Keratinocyte (primary cell): Measurements from ENCODE around the gene RAB21. TPM values are rescaled to one million over a fixed set of nuclear protein-coding genes. Genes with fewer than 3 reads are reported as not detected.

Source experiments
- DNase-seq: peaks from one replicate; pipeline ENCODE4 v3.0.0-alpha.2; 2011; ENCODE audit warnings: low read depth, missing footprints, low spot score
- FAIRE-seq: peaks from 2 replicates; lab custom pipeline; 2011; peaks lifted over from hg19 to GRCh38; lab: Jason Lieb, UNC
- H2AFZ ChIP-seq: 2 replicates; pipeline ENCODE4 v1.6.0; 2012; ENCODE audit warnings: low read length, control low read depth, inconsistent platforms; ENCODE audit not compliant: control insufficient read depth
- H3K27ac ChIP-seq: 2 replicates; pipeline ENCODE4 v1.5.1; 2011; ENCODE audit warnings: low read length; ENCODE audit not compliant: control insufficient read depth, insufficient read depth
- H3K27me3 ChIP-seq: 3 replicates; pipeline ENCODE4 v1.6.0; 2011; ENCODE audit warnings: low read length; ENCODE audit not compliant: control insufficient read depth, insufficient read depth; ENCODE audit errors: extremely low read depth
- H3K36me3 ChIP-seq, 2 experiments: 2 replicates in 1 of 2; 3 replicates in 1 of 2; pipeline ENCODE4 v1.5.1; 2011; ENCODE audit warnings: low read length in 2 of 2, mild to moderate bottlenecking in 1 of 2; ENCODE audit not compliant: control insufficient read depth in 2 of 2, insufficient read depth in 2 of 2; ENCODE audit errors: extremely low read depth in 1 of 2
- H3K4me1 ChIP-seq: 3 replicates; pipeline ENCODE4 v1.5.1; 2011; ENCODE audit warnings: low read length; ENCODE audit not compliant: control insufficient read depth, insufficient read depth; ENCODE audit errors: extremely low read depth
- H3K4me2 ChIP-seq: 3 replicates; pipeline ENCODE4 v1.6.0; 2011; ENCODE audit warnings: low read depth, low read length; ENCODE audit not compliant: control insufficient read depth, insufficient read depth; ENCODE audit errors: extremely low read depth
- H3K4me3 ChIP-seq, 3 experiments: fragments of 200-600 bp in 1 of 3; sonication (generic) in 1 of 3; 2 replicates in 2 of 3; 3 replicates in 1 of 3; pipeline ENCODE4 v1.5.1; 2011 to 2016; ENCODE audit warnings: low read length in 3 of 3, mild to moderate bottlenecking in 3 of 3, control low read depth in 2 of 3, inconsistent platforms in 1 of 3, low read depth in 1 of 3, mixed read lengths in 1 of 3, mixed run types in 1 of 3, moderate library complexity in 1 of 3; ENCODE audit not compliant: control insufficient read depth in 2 of 3, insufficient read depth in 2 of 3; ENCODE audit errors: extremely low read depth in 1 of 3
- H3K79me2 ChIP-seq: 2 replicates; pipeline ENCODE4 v1.6.0; 2012; ENCODE audit warnings: low read length; ENCODE audit not compliant: control insufficient read depth, insufficient read depth
- H3K9ac ChIP-seq: 3 replicates; pipeline ENCODE4 v1.6.0; 2011; ENCODE audit warnings: low read length; ENCODE audit not compliant: control insufficient read depth, insufficient read depth; ENCODE audit errors: extremely low read depth
- H3K9me1 ChIP-seq: 3 replicates; pipeline ENCODE4 v1.6.0; 2011; ENCODE audit warnings: low read length; ENCODE audit not compliant: control insufficient read depth, insufficient read depth; ENCODE audit errors: extremely low read depth
- H3K9me3 ChIP-seq: 2 replicates; pipeline ENCODE4 v1.5.1; 2012; ENCODE audit warnings: low read depth, low read length; ENCODE audit not compliant: control insufficient read depth
- H4K20me1 ChIP-seq: 3 replicates; pipeline ENCODE4 v1.6.0; 2011; ENCODE audit warnings: low read length; ENCODE audit not compliant: control insufficient read depth, insufficient read depth; ENCODE audit errors: extremely low read depth
- EZH2 ChIP-seq: IDR thresholded peaks from one replicate; pipeline ENCODE4 v1.6.1; 2012; ENCODE audit warnings: inconsistent platforms, mild to moderate bottlenecking, low read length, moderate library complexity
- dilution Hi-C: fragments of 300-500 bp; cut with MboI; formaldehyde crosslinking; loops from one replicate; pipeline ENCODE4 v1.7.0; 2020; ENCODE audit warnings: low sequenced_read_pairs; ENCODE audit not compliant: extremely low pct_ligation_motif_present
- polyA plus RNA-seq, 5 experiments: library from polyadenylated mRNA; depleted of rRNA in 3 of 5; stranded (reverse) in 3 of 5; stranded (forward) in 1 of 5; unstranded in 1 of 5; fragments of >200 nt; gene quantifications; 1 replicate in 1 of 5; 2 replicates in 3 of 5; 3 replicates in 1 of 5; pipeline versions ENCODE4 v1.2.1 to v1.2.3, GENCODE V29; 2011 to 2012; ENCODE audit warnings: missing spikeins in 2 of 5, low read depth in 1 of 5, low replicate concordance in 1 of 5
- TF ChIP-seq, protein P1 (sequence below), 3 experiments: IDR thresholded peaks in 1 of 3; conservative IDR thresholded peaks in 1 of 3; optimal IDR thresholded peaks in 1 of 3; 2 replicates in 2 of 3; 3 replicates in 1 of 3; pipeline versions ENCODE3 to v1.5.1; 2011; ENCODE audit warnings: low read length in 3 of 3, mild to moderate bottlenecking in 3 of 3, moderate library complexity in 2 of 3, control low read depth in 1 of 3, inconsistent platforms in 1 of 3; ENCODE audit not compliant: insufficient read depth in 2 of 3; ENCODE audit errors: extremely low read depth in 1 of 3

RAB21 gene
- polyA plus RNA-seq, 1 donor (not counting 4 experiments of a cell fraction or from before 2014, with no cell fraction given) = 21.9 TPM

DNA sequence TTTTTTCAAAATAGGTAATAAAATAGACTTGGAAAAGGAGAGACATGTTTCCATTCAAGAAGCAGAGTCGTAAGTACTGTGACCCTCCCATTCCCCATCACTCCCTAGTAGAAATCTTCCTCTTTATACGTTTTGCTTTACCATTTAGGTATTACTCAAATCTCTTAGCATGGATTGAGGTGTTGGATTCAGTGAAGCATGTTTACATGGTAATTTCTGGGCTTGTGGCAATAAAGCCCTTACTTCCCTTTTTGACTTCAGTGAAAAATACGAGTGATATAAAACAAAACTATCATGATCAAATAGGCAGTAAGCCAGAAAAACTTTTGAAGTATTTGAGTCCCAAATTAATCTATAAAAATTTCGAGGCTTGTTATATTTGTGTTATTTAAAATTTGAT is 27.4 kb downstream of the RAB21 start:
- Histone ChIP-seq H3K9ac (no peak overlapping the region), H3K9me3 (no peaks in the 10 kb centered on the region), H3K4me2 (no peak overlapping the region), H4K20me1 (peaks cover 3% of the 10 kb centered on the region), H3K27me3 (no peaks in the 10 kb centered on the region), H3K27ac (no peak overlapping the region), H3K4me1 (no peaks in the 10 kb centered on the region), H2AFZ (no peak overlapping the region), H3K4me3 (no peak overlapping the region), H3K79me2 (no peaks in the 10 kb centered on the region), H3K36me3 (peaks cover 0 to 10% of the 10 kb centered on the region in 2 experiments), H3K9me1 (no peaks in the 10 kb centered on the region)
- TF ChIP-seq, protein P1, sequence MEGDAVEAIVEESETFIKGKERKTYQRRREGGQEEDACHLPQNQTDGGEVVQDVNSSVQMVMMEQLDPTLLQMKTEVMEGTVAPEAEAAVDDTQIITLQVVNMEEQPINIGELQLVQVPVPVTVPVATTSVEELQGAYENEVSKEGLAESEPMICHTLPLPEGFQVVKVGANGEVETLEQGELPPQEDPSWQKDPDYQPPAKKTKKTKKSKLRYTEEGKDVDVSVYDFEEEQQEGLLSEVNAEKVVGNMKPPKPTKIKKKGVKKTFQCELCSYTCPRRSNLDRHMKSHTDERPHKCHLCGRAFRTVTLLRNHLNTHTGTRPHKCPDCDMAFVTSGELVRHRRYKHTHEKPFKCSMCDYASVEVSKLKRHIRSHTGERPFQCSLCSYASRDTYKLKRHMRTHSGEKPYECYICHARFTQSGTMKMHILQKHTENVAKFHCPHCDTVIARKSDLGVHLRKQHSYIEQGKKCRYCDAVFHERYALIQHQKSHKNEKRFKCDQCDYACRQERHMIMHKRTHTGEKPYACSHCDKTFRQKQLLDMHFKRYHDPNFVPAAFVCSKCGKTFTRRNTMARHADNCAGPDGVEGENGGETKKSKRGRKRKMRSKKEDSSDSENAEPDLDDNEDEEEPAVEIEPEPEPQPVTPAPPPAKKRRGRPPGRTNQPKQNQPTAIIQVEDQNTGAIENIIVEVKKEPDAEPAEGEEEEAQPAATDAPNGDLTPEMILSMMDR (optimal IDR thresholded peaks at IDR 0.05 in 1 of 3, IDR thresholded peaks at IDR 0.05 in 1 of 3, conservative IDR thresholded peaks at IDR 0.05 in 1 of 3; ENCODE audit: extremely low read depth in 1 of 3, insufficient read depth in 2 of 3, low read length in 3 of 3) = no peak
- TF ChIP-seq EZH2 = no peak
- FAIRE-seq = no peak
- dilution Hi-C loops = no loop called here
- no peak for DNase-seq

DNA sequence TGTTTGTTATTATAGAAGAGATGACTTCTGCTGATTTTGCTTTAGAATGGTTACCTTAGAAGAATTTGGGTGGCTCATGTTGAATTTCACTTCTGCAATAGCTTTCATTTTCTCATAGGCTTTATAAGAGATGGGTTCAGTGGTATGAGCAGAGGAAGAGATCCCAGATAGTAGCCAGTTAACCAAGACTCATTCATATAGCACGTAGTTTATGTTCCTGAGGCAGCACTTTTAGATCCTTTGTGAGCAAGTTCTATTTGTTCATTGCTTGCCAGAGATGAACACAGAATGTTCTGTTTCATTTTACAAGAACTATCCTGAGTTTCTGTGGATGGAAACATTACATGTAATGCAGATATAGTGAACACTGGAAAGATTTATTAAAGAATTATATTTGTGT is 32.2 kb downstream of the RAB21 start:
- Histone ChIP-seq H3K79me2 (no peaks in the 10 kb centered on the region), H3K4me1 (no peaks in the 10 kb centered on the region), H3K27me3 (no peaks in the 10 kb centered on the region), H3K4me2 (no peak overlapping the region), H2AFZ (no peak overlapping the region), H3K9me1 (no peaks in the 10 kb centered on the region), H4K20me1 (no peaks in the 10 kb centered on the region), H3K36me3 (peaks cover 0 to 13% of the 10 kb centered on the region in 2 experiments), H3K27ac (no peak overlapping the region), H3K4me3 (no peak overlapping the region), H3K9me3 (no peaks in the 10 kb centered on the region), H3K9ac (no peak overlapping the region)
- DNase-seq = no peak
- TF ChIP-seq EZH2 = no peak
- TF ChIP-seq, protein P1 (optimal IDR thresholded peaks at IDR 0.05 in 1 of 3, IDR thresholded peaks at IDR 0.05 in 1 of 3, conservative IDR thresholded peaks at IDR 0.05 in 1 of 3; ENCODE audit: extremely low read depth in 1 of 3, insufficient read depth in 2 of 3, low read length in 3 of 3) = no peak
- dilution Hi-C loops = no loop called here
- no peak for FAIRE-seq
